GM18520 (cell line): Measurements from ENCODE around the gene QSER1.
"Not testable (repeated sequence)": the region's sequence is repeated elsewhere in the genome, so short reads cannot be mapped to it uniquely, and the experiment has no call there.

Experiments used
- ATAC-seq: cut with Tn5 transposase; IDR thresholded peaks from one replicate; pipeline ENCODE4 v1.9.1; 2021; ENCODE audit not compliant: unreplicated experiment

The QSER1 gene

DNA sequence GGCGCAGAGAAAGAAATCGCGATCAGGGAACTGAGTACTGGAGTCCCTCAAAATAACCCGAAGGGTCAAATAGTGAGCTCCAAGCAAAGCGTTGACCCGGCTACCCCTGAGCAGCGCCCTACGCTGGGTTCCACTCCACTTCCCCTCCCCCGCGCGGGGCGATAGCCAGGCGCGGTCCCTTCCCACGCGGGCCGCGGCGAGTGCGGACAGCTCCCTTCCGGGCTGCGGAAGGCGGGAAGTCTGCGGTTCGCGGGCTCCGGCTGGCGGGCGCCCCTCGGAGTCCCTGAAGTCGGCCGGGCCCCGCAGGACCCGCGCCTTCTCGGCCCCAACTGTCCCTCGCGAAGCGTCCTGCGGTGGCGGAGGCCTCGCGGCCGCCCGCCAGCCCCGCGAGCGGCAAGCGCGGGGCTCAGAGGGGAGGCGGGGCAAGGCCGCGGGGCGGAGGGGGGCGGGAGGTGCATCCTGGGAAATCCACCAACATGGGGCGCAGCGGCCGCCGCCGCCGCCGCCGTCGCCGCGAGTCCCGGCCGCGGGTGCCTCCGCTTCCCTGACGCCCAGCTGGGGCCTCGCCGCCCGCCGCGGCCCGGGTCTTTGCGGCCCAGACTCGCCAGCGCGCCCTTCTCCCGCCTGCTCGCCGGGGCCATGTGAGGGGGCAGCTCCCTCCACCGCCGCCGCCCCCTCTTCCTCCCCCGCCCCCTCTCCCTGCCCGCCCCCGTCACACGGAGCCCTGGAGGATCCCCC, at the start of gene QSER1:
Gene QSER1, plus strand, starts transcription at position 457 of the 738 bp plus-strand sequence. CDS start 315 bp downstream, outside the sequence.
- peak; percentile 57 for ATAC-seq

GRCh38 chr11:32843544-32843943, 49.1 kb upstream of the QSER1 start:
- no peak for ATAC-seq

DNA sequence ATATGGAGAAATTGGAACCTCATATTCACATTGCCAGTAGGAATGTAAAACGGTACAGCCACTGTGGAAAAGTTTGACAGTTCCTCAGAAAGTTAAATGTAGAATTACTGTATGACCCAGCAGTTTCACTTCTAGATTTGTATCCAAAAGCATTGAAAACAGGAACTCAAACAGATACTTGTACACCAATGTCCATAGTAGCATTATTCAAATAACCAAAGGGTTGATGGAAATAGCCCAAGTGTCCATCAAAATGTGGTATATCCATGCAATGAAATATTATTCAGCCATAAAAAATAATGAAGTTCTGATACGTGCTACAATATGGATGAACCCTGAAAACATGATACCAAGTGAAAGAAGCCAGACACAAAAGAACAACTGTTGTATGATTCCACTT, 45.1 kb upstream of the QSER1 start:
- ATAC-seq: no peak

GRCh38 chr11:32849761-32850160, 42.9 kb upstream of the QSER1 start:
- no peak for ATAC-seq

DNA sequence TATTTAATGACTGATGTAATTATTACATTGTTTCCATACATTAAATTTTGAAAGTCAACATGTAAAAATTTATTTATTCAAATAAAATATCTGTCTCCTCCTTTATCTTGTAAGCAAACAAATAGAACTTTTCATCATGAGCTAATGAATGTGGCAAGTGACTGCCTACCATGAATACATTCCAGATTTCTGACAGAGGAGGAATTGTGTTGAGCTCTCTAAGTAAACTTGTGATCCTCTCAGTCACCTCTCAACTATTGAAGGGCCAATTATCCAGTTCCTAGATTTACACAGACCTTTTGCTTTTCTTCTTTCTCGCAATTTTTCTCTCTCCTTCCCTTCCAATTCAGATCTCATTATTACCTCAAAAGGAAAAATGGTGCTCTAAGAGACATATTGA, 41.4 kb upstream of the QSER1 start:
- no peak for ATAC-seq

- no peak for ATAC-seq
Observed at GRCh38 chr11:32852207-32852606, 40.4 kb upstream of the QSER1 start.

DNA sequence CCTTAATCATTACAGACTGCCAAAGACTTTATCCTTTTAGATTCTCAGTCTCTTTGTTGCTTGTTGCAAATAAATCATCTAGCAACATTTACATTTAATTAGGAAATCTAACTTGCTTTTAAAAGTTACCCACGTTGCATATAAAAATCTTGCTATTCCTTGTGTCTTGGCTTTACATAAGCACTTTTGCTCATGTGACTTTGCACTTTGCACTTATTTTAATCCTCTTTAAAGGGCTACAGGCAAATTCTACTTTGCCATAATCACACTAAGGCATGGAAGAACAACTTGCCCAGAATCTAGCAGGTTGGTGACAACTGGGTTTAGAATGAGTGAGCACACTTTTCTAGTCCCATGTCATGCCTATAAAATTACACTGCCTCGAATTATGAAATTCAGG, 37.0 kb upstream of the QSER1 start:
- ATAC-seq: no peak

DNA sequence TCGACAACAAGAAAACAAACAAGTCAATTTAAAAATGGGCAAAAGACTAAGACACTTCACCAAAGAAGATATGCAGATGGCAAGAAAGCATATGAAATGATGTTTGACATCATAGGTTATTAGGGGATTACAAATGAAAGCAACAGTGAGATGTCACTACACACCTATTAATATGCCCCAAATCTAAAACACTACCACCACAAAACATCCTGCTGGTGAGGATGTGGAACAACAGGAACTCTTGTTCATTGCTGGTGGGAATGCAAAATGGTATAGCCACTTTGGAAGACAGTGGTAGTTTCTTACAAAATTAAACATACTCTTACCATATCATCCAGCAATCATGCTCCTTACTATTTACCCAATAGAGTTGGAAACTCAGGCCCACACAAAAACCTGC, 33.9 kb upstream of the QSER1 start:
- ATAC-seq: no peak

DNA sequence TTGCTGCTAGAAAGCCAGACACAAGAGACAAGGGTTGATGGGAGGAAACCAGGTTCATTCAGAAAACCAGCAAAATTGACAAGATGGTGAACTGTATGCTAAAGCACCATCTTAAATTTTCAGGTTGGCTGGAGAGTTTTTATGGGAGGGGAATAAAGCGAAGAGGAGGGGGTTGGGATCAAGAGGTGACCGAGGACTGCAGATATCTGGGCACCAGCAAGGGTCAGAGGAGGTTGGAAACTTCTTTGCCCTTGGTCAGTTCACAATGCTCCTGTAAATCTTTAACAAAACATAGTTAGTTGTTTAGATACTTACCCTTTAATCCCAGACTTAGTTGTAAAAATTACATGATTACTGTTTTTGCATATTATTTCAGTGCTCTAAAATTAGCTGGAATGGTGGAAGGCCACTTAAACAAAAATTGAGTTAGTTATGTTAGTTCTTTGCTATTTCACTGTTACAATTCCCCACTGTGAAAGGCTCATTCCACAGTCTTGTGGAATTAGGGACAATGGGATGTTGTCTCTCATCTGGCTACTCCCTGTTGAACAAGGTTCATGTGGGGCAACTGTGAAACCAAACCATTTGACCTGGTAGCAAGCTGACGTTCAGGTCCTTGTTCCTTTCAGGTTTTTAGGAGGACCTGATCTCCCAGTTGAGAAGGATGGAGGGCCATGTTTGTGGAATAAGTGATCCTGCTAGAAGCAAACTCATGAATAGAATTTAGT, 30.6 kb upstream of the QSER1 start:
- ATAC-seq: no peak

DNA sequence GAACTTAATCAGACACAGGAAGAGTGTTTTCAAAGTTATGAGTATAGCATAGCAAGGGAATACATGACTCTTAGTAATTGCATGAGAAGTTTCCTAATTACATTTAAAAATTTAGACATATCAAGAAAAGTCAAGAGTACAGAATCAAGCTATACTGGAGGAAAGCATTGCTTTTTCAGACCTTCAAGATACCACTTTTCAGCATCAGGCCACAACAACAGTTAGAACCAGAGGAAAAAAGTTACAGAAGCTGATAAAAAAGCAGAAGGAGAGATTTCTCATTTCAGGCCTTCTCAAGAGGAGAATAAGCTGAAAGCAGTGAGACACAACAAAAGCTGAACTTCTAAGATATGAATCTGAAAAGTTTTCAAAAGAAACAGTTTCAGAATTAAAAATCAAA, 28.1 kb upstream of the QSER1 start:
- ATAC-seq: no peak

GRCh38 chr11:32868752-32869151, 23.9 kb upstream of the QSER1 start:
- ATAC-seq: not testable (repeated sequence)

GRCh38 chr11:32870676-32871075, 21.9 kb upstream of the QSER1 start:
- ATAC-seq: no peak

GRCh38 chr11:32874132-32874531, 18.5 kb upstream of the QSER1 start:
- ATAC-seq: no peak

DNA sequence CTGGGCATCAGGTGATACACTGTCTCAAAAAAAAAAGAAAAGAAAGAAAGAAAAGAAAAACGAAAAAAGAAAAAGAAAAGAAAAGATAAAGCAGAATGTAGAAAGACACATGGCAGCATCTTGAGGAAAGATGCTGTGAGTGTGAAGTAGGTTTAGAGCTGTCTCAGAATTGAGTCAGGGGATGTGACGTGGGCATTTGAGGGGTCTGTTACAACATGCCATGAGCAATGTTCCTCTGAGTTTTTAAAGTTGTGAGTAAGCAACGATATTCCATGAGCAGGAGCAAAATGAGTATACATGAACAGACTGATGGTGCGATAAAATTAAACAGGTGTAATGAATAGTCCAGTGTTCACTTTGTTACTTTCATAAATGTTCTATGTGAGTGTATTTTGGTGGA, 11.3 kb upstream of the QSER1 start:
- no peak for ATAC-seq

- ATAC-seq: no peak
Observed at GRCh38 chr11:32883421-32883820, 9.2 kb upstream of the QSER1 start.

- ATAC-seq: no peak
Observed at GRCh38 chr11:32884023-32884422, 8.6 kb upstream of the QSER1 start.

DNA sequence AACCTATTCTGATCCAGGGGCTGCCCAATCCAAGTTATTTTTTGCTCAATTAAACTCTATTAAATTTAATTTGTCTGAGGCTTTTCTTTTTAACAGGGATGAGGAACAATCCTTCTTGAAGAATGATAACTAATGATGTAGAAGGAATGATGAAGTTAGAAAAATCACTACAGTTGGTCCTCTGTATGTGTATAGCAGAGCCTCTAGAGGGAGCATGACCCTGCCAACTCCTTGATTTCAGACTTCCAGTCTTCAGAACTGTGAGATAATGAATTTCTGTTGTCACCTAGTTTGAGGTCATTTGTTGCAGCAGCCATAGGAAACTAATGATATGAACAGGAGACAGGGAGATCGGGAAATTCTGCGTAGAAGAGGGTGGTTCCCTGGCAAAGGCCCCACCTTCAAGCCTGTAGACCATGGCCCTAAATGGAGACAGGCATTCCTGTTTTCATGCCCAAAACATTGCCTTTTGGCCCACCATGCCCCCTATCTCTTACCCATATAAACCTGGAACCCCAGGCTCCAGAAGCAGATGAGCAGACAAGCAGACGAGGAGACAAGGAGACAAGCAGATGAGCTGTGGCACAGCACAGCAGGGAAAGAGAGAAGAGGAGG, 7.7 kb upstream of the QSER1 start:
- no peak for ATAC-seq

DNA sequence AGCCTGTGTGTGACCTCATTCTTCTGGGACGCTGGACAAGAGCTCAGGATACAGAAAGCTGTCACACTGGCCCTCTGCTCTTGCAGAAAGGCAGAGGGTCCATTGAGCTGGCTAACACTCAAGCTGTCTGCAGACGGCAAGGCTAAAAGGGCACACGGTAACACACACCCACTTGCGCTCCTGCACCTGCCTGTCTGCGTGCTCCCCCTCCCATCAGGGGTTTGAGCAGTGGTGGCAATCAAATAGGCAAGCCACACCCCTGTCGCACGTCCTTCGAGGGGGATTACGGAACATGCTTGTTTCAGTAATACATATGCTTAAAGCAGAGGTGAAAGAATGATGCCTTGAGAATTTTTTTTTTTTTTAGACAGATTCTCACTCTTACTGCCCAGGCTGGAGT, 7.1 kb upstream of the QSER1 start:
- no peak for ATAC-seq

- ATAC-seq: no peak
Observed at GRCh38 chr11:32886180-32886579, 6.4 kb upstream of the QSER1 start.

GRCh38 chr11:32887707-32888383, 4.8 kb upstream of the QSER1 start:
- not testable (repeated sequence) for ATAC-seq

DNA sequence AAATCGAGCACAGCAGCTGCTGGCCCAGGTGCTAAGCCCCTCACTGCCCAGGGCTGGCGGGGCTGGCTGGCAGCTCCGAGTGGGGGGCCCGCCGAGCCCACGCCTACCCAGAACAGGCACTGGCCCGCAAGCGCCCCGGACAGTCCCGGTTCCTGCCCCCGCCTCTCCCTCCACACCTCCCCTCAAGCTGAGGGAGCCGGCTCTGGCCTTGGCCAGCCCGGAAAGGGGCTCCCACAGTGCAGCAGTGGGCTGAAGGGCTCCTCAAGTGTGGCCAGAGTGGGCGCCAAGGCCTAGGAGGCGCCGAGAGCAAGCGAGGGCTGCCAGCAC, 4.3 kb upstream of the QSER1 start:
- ATAC-seq: not testable (repeated sequence)

DNA sequence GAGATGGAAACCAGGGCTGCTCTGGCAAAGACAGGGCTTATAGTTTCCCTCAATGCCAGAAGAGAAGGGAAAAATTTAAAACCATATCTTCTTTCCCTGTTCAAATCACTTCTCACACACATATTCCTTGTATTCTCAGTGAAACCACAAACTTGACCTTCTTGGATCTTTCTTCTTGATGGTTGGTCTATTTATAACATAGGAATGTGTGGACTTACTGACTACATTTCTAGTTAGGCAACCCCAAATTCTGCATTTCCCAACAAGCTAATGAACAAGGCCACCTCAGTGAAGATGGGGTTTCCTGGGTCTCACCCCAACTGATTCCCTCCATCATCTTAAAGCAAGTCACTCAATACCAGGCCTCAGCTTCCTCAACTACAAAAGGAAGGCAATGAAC, 3.8 kb upstream of the QSER1 start:
- no peak for ATAC-seq
